OCI-LY7 (cell line): ENCODE measurements around the gene CDC14B. TPM values are rescaled to one million over a fixed set of nuclear protein-coding genes. Genes with fewer than 3 reads are reported as not detected.

Source experiments
- BruUV-seq: library from RNA; stranded (reverse); fragments of 400-500 nt; replicated peaks from 2 replicates; lab custom pipeline; 2021; lab: Mats Ljungman, UMichigan
- CTCF ChIA-PET: fragments of 300-600 bp; sonication (Branson Sonifier 250); formaldehyde crosslinking; loops from one replicate; lab custom pipeline; 2022; ENCODE audit warnings: antibody characterized with exemption; ENCODE audit not compliant: unreplicated experiment; lab: Charles Lee
- POLR2A ChIA-PET: fragments of 300-600 bp; sonication (Branson Sonifier 250); formaldehyde crosslinking; loops from one replicate; lab custom pipeline; 2022; ENCODE audit warnings: antibody characterized with exemption; lab: Charles Lee
- DNase-seq: peaks from one replicate; pipeline ENCODE4 v3.0.0-alpha.2; 2015; ENCODE audit warnings: low spot score
- H2AFZ ChIP-seq: fragments of 200-600 bp; sonication (generic), shearing (Covaris generic); 2 replicates; pipeline ENCODE4 v1.6.1; 2014; ENCODE audit warnings: mild to moderate bottlenecking, antibody characterized with exemption, low read length, moderate library complexity
- H3K27ac ChIP-seq: fragments of 200-600 bp; sonication (generic); 2 replicates; pipeline ENCODE4 v1.5.1; 2014; ENCODE audit warnings: mixed run types, low read depth, mild to moderate bottlenecking, moderate library complexity, low read length, inconsistent platforms; ENCODE audit not compliant: poor library complexity, severe bottlenecking
- H3K36me3 ChIP-seq: fragments of 200-600 bp; sonication (generic); 2 replicates; pipeline ENCODE4 v1.6.1; 2014; ENCODE audit warnings: mild to moderate bottlenecking, antibody characterized with exemption, low read length, moderate library complexity, mixed read lengths; ENCODE audit not compliant: insufficient read depth
- H3K4me1 ChIP-seq: fragments of 200-600 bp; sonication (generic); 2 replicates; pipeline ENCODE4 v1.5.1; 2014; ENCODE audit warnings: mild to moderate bottlenecking, low read length; ENCODE audit not compliant: insufficient read depth, poor library complexity, severe bottlenecking
- H3K4me2 ChIP-seq: fragments of 200-600 bp; sonication (generic); 2 replicates; pipeline ENCODE4 v1.6.1; 2014; ENCODE audit warnings: mild to moderate bottlenecking, low read length
- H3K4me3 ChIP-seq: fragments of 200-600 bp; sonication (generic); 2 replicates; pipeline ENCODE4 v1.5.1; 2014; ENCODE audit warnings: mild to moderate bottlenecking, low read depth, low read length; ENCODE audit not compliant: poor library complexity, severe bottlenecking
- H3K79me2 ChIP-seq: fragments of 200-600 bp; sonication (generic); 2 replicates; pipeline ENCODE4 v1.6.1; 2016; ENCODE audit warnings: low read depth, mild to moderate bottlenecking, low read length, moderate library complexity, mixed read lengths; ENCODE audit not compliant: insufficient read depth
- H3K9me2 ChIP-seq: fragments of 200-600 bp; sonication (generic); 2 replicates; pipeline ENCODE4 v1.6.1; 2016; ENCODE audit warnings: mild to moderate bottlenecking, low read length, mixed read lengths; ENCODE audit not compliant: insufficient read depth
- H3K9me3 ChIP-seq: fragments of 200-600 bp; sonication (generic); 2 replicates; pipeline ENCODE4 v1.6.1; 2014; ENCODE audit warnings: mild to moderate bottlenecking, mixed run types, low read length, mixed read lengths
- H4K20me1 ChIP-seq: fragments of 200-600 bp; sonication (generic); 2 replicates; pipeline ENCODE4 v1.6.1; 2014; ENCODE audit warnings: mild to moderate bottlenecking, antibody characterized with exemption, low read length, moderate library complexity, mixed read lengths; ENCODE audit not compliant: insufficient read depth
- CTCF ChIP-seq: fragments of 200-600 bp; sonication (generic); conservative IDR thresholded peaks from 2 replicates; pipeline ENCODE4 v1.5.1; 2014; ENCODE audit warnings: mild to moderate bottlenecking, antibody characterized with exemption, low read length, moderate library complexity, mixed read lengths
- EZH2phosphoT487 ChIP-seq: fragments of 200-600 bp; sonication (generic); IDR thresholded peaks from 2 replicates; pipeline ENCODE4 v1.6.1; 2018; ENCODE audit warnings: low read depth, borderline replicate concordance, mild to moderate bottlenecking, mixed run types, antibody characterized with exemption, low read length, moderate library complexity, mixed read lengths
- intact Hi-C: fragments of 100-400 bp; cut with micrococcal nuclease; formaldehyde crosslinking; loops from one replicate; pipeline ENCODE4 v1.10.0; 2022; ENCODE audit not compliant: unreplicated experiment
- total RNA-seq, 2 experiments: library from RNA; depleted of rRNA in 1 of 2; stranded (reverse); fragments of >200 nt in 1 of 2; shearing (Covaris generic) in 1 of 2; gene quantifications; 2 replicates each; pipeline ENCODE4 v1.2.3, GENCODE V29; 2014 to 2022

The CDC14B gene
- total RNA-seq, 2 experiments from 2014 or later: 0.27 TPM; not detected in 1

- peak overlapping the region; percentile 66 for H3K4me3 ChIP-seq
- CTCF ChIA-PET: interaction anchor here (0.6 kb wide), 1 partner anchor 488 kb away, joined by 3 read pairs; no protein-coding TSS in a partner anchor
- H3K4me2 ChIP-seq: peak overlapping the region; percentile 81
- H3K79me2 ChIP-seq: no peaks in the 10 kb centered on the region
- H3K36me3 ChIP-seq: no peaks in the 10 kb centered on the region
- TF ChIP-seq CTCF: no peak
- TF ChIP-seq EZH2phosphoT487: no peak
- peaks cover 5% of the 10 kb centered on the region for H3K4me1 ChIP-seq
- H2AFZ ChIP-seq: peak overlapping the region; percentile 91; the same call in 1 of the 2 replicates
- POLR2A ChIA-PET: interaction anchor here (0.6 kb wide), 1 partner anchor 1815 kb away, joined by 4 read pairs; no protein-coding TSS in a partner anchor
- no TSS peak for BruUV-seq
- no peaks in the 10 kb centered on the region for H3K9me3 ChIP-seq
- intact Hi-C loops: loop anchor here (2.0 to 5.0 kb wide), 2 partner anchors 115 to 239 kb away; partner anchors contain the start of gene HABP4
- DNase-seq: no peak
- no peaks in the 10 kb centered on the region for H4K20me1 ChIP-seq
- no peak overlapping the region for H3K27ac ChIP-seq
- no peaks in the 10 kb centered on the region for H3K9me2 ChIP-seq
Observed at GRCh38 chr9:96565671-96566497, 53.8 kb downstream of the CDC14B start.

DNA sequence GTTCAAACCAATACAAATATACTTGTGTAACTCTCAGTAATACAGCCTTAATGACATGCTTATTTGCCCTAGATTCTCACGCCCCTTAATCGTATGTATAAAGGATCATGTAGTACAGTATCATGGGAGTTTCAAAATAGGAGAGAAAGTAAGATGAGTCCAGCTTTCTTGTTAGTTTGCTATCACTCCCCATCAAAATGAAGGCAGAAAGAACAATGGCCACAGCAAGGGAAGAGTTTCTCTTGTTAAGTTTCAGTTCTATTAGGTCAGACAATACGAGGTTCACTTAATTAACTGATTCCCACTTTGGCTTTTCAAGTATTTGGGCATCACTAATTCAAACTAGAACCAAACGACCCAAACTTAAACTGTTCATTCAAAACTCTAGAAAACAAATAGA, 55.4 kb downstream of the CDC14B start:
- H3K79me2 ChIP-seq: no peaks in the 10 kb centered on the region
- ChIA-PET POLR2A (interaction anchor here (0.7 kb wide), 2 partner anchors 236 to 244 kb away, joined by 4 to 7 read pairs; no protein-coding TSS in a partner anchor), CTCF (no interaction called here)
- peaks cover 5% of the 10 kb centered on the region for H3K4me1 ChIP-seq
- no peaks in the 10 kb centered on the region for H3K9me2 ChIP-seq
- intact Hi-C loops: no loop called here
- H3K27ac ChIP-seq: no peak overlapping the region
- H4K20me1 ChIP-seq: no peaks in the 10 kb centered on the region
- H3K4me3 ChIP-seq: no peak overlapping the region
- no peaks in the 10 kb centered on the region for H3K9me3 ChIP-seq
- TF ChIP-seq EZH2phosphoT487: no peak
- TF ChIP-seq CTCF: no peak
- no peaks in the 10 kb centered on the region for H3K36me3 ChIP-seq
- no peak for DNase-seq
- BruUV-seq: no TSS peak
- no peak overlapping the region for H2AFZ ChIP-seq
- no peak overlapping the region for H3K4me2 ChIP-seq
